ENCODE data around the gene MACROH2A2.

The MACROH2A2 gene

DNA sequence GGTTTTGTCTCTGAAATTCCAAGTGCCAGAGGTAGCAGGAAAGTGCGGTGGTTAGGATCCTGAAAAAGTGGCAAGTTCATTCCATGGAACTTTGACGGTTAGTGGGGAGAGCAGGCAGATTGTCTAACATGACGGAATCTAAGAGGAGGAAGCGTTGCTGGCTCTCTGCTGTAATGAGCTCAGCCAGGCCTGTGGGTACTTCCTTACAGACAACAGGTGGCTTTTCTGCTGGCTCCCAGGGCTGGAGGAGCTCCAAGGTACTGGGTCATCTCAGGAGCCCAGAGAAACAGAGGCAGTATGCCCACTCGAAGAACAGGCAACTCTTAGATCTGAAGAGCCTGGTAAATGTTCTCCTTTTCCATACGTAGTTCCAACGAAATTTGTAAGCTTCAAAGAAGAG, 83.0 kb downstream of the MACROH2A2 start:
- Histone ChIP-seq H2BK15ac (ENCODE audit: low read depth, poor library complexity, severe bottlenecking) (no peak overlapping the region), H3K4me3 (ENCODE audit: insufficient read depth in 1 of 2, low read depth in 1 of 2, low read length in 2 of 2) (no peak overlapping the region), H3K79me1 (replicated peaks; ENCODE audit: low read length, poor library complexity, severe bottlenecking) (peaks cover 11% of the 10 kb centered on the region), H4K8ac (ENCODE audit: low read length) (no peak overlapping the region), H3K23ac (ENCODE audit: low read length in 2 of 2) (no peak overlapping the region), H3K27me3 (ENCODE audit: control insufficient read depth in 1 of 2, insufficient read depth in 1 of 2, low read length in 2 of 2) (no peaks in the 10 kb centered on the region), H3K4me2 (ENCODE audit: low read length, poor library complexity, severe bottlenecking) (no peak overlapping the region), H2AFZ (ENCODE audit: low read depth, low read length) (no peak overlapping the region), H3K9ac (ENCODE audit: low read length) (no peak overlapping the region), H3K18ac (ENCODE audit: low read depth in 1 of 2, low read length in 2 of 2) (no peak overlapping the region), H2BK5ac (ENCODE audit: low read depth, low read length, poor library complexity, severe bottlenecking) (no peak overlapping the region), H4K91ac (ENCODE audit: low read length) (no peak overlapping the region), H3K4me1 (ENCODE audit: control insufficient read depth, insufficient read depth, low read depth, low read length) (peaks cover 24% of the 10 kb centered on the region), H3K27ac (ENCODE audit: low read length, poor library complexity, severe bottlenecking) (no peak overlapping the region), H3K4ac (ENCODE audit: low read depth in 1 of 2, low read length in 2 of 2) (no peak overlapping the region), H3K14ac (ENCODE audit: low read length in 2 of 2) (no peak overlapping the region), H3K9me3 (ENCODE audit: control insufficient read depth, low read length) (no peaks in the 10 kb centered on the region), H2AK5ac (ENCODE audit: low read length, severe bottlenecking) (no peak overlapping the region), H2BK12ac (ENCODE audit: low read length in 2 of 2) (no peak overlapping the region), H3K36me3 (ENCODE audit: control insufficient read depth in 1 of 2, insufficient read depth in 2 of 2, low read depth in 1 of 2, low read length in 2 of 2) (peaks cover 20 to 35% of the 10 kb centered on the region in 2 experiments), H2BK120ac (ENCODE audit: low read depth, low read length) (no peak overlapping the region)
- 97% methylated on average over 4 of the region's 7 CpGs for WGBS
- DNase-seq, result no peak

DNA sequence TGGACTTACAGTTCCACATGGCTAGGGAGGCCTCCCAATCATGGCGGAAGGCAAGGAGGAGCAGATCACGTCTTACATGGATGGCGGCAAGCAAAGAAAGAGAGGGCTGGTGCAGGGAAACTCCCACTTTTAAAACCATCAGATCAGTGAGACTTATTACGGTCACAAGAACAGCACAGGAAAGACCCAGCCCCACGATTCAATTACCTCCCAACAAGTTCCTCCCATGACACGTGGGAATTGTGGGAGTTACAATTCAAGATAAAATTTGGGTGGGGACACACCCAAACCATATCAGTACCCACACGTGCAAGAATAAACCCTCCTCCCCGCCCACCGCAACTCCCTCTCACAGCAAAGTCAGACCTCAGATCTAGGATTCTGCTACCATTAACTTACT, 84.5 kb downstream of the MACROH2A2 start:
- Histone ChIP-seq H3K14ac (ENCODE audit: low read length in 2 of 2) (no peak overlapping the region), H3K9me3 (ENCODE audit: control insufficient read depth, low read length) (no peaks in the 10 kb centered on the region), H2BK120ac (ENCODE audit: low read depth, low read length) (no peak overlapping the region), H3K4me3 (ENCODE audit: insufficient read depth in 1 of 2, low read depth in 1 of 2, low read length in 2 of 2) (no peak overlapping the region), H3K9ac (ENCODE audit: low read length) (no peak overlapping the region), H3K27me3 (ENCODE audit: control insufficient read depth in 1 of 2, insufficient read depth in 1 of 2, low read length in 2 of 2) (no peaks in the 10 kb centered on the region), H3K4ac (ENCODE audit: low read depth in 1 of 2, low read length in 2 of 2) (no peak overlapping the region), H3K79me1 (replicated peaks; ENCODE audit: low read length, poor library complexity, severe bottlenecking) (peaks cover 14% of the 10 kb centered on the region), H3K18ac (ENCODE audit: low read depth in 1 of 2, low read length in 2 of 2) (no peak overlapping the region), H2AFZ (ENCODE audit: low read depth, low read length) (no peak overlapping the region), H2AK5ac (ENCODE audit: low read length, severe bottlenecking) (no peak overlapping the region), H2BK15ac (ENCODE audit: low read depth, poor library complexity, severe bottlenecking) (no peak overlapping the region), H3K27ac (ENCODE audit: low read length, poor library complexity, severe bottlenecking) (no peak overlapping the region), H3K23ac (ENCODE audit: low read length in 2 of 2) (no peak overlapping the region), H2BK5ac (ENCODE audit: low read depth, low read length, poor library complexity, severe bottlenecking) (no peak overlapping the region), H4K8ac (ENCODE audit: low read length) (no peak overlapping the region), H3K36me3 (ENCODE audit: control insufficient read depth in 1 of 2, insufficient read depth in 2 of 2, low read depth in 1 of 2, low read length in 2 of 2) (peaks cover 20 to 37% of the 10 kb centered on the region in 2 experiments), H3K4me2 (ENCODE audit: low read length, poor library complexity, severe bottlenecking) (no peak overlapping the region), H2BK12ac (ENCODE audit: low read length in 2 of 2) (no peak overlapping the region), H3K4me1 (ENCODE audit: control insufficient read depth, insufficient read depth, low read depth, low read length) (peaks cover 12% of the 10 kb centered on the region), H4K91ac (ENCODE audit: low read length) (no peak overlapping the region)
- WGBS, result 85% methylated on average over 9 of the region's 9 CpGs
- no peak for DNase-seq

DNA sequence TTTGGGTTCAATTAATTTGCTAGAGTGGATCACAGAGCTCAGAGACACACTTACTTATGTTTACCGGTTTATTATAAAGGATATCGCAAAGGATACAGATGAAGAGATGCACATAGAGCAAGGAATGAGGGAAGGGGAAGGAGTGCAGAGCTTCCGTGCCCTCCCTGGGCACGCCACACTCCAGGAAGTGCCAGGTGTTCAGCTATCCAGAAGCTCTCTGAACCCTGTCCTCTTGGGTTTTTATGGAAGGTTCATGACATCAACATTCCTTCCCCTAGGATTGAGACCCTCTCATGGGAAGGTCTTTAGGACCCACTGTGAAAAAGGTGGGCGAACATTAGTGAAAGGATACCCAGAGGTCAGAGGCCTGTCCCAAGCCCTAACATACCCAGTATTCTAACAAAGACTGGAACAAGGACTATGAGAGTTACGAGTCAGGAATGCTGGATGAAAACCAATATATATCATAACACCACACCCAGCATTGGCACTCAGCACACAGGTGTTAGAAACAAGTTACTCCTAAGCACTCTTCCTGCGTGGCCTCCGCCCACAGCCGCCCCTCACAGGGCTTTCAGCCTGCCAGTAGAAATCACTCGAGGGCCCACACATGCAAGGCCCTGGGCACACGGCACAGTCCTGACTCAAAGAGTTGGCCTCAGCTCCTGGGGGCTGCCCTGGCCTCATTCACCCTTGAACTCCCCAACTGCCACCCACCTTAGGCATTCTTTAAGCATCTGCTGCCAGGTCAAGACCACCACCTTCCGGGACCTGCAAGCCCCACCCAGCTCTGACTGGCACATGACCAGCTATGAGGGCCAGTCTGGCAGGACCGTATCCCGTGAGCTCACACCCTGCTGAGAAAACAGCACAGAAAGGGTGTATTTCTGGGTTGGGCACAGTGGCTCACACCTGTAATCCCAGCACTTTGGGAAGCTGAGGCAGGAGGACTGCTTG, 85.6 kb downstream of the MACROH2A2 start:
- Histone ChIP-seq H2BK5ac (ENCODE audit: low read depth, low read length, poor library complexity, severe bottlenecking) (no peak overlapping the region), H2BK120ac (ENCODE audit: low read depth, low read length) (no peak overlapping the region), H2BK15ac (ENCODE audit: low read depth, poor library complexity, severe bottlenecking) (no peak overlapping the region), H4K91ac (ENCODE audit: low read length) (no peak overlapping the region), H3K9ac (ENCODE audit: low read length) (no peak overlapping the region), H3K79me1 (replicated peaks; ENCODE audit: low read length, poor library complexity, severe bottlenecking) (peaks cover 16% of the 10 kb centered on the region), H2AK5ac (ENCODE audit: low read length, severe bottlenecking) (no peak overlapping the region), H3K9me3 (ENCODE audit: control insufficient read depth, low read length) (no peaks in the 10 kb centered on the region), H3K36me3 (ENCODE audit: control insufficient read depth in 1 of 2, insufficient read depth in 2 of 2, low read depth in 1 of 2, low read length in 2 of 2) (peaks cover 28 to 46% of the 10 kb centered on the region in 2 experiments), H3K4me3 (ENCODE audit: insufficient read depth in 1 of 2, low read depth in 1 of 2, low read length in 2 of 2) (no peak overlapping the region), H3K27ac (ENCODE audit: low read length, poor library complexity, severe bottlenecking) (no peak overlapping the region), H3K4ac (ENCODE audit: low read depth in 1 of 2, low read length in 2 of 2) (no peak overlapping the region), H3K4me1 (ENCODE audit: control insufficient read depth, insufficient read depth, low read depth, low read length) (peaks cover 2% of the 10 kb centered on the region), H3K18ac (ENCODE audit: low read depth in 1 of 2, low read length in 2 of 2) (no peak overlapping the region), H3K4me2 (ENCODE audit: low read length, poor library complexity, severe bottlenecking) (no peak overlapping the region), H3K23ac (ENCODE audit: low read length in 2 of 2) (no peak overlapping the region), H4K8ac (ENCODE audit: low read length) (no peak overlapping the region), H3K27me3 (ENCODE audit: control insufficient read depth in 1 of 2, insufficient read depth in 1 of 2, low read length in 2 of 2) (no peaks in the 10 kb centered on the region), H2AFZ (ENCODE audit: low read depth, low read length) (no peak overlapping the region), H2BK12ac (ENCODE audit: low read length in 2 of 2) (no peak overlapping the region), H3K14ac (ENCODE audit: low read length in 2 of 2) (no peak overlapping the region)
- 94% methylated on average over 14 of the region's 14 CpGs for WGBS
- DNase-seq, result no peak

DNA sequence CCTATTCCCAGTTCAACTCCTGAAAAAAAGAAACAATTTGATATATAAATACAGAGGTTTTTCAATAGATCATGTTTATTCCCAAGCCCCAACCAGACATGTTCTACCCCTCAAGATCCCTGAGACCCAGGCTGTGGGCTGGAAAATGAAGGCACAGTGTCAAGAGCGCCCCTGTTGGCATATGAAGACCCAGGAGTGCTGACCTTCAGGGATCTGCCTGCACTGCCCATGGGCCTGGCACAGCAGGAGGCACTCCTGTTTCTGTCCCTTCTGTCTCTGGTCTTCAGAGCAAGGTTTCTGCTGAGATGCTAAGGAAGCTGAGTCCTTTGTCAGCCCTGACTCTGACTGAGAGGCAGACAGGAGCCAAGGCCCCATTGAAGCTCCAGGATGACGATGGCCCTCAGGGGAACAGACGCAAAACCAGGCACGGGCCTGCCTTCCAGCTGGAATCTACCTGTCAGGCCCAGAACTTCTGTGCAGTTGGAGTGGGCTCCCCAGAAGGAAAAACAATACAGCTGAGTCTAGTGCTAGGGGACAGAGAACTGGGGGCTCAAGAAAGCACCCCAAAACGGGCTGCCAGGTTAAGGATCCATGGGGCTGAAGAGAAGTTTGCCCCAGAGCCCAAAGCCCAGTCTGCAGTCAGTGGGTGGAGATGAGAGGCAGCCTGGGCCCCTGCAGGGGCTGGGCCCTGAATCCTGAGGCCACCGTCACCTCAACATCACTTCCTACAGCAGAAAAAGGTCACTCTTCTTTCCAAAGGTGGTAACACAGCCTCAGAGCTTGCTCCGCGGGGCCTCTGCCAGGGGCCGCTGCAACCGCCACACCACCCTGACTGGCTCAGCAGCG, 86.7 kb downstream of the MACROH2A2 start:
- Histone ChIP-seq H3K36me3 (ENCODE audit: control insufficient read depth in 1 of 2, insufficient read depth in 2 of 2, low read depth in 1 of 2, low read length in 2 of 2) (peaks cover 39 to 54% of the 10 kb centered on the region in 2 experiments), H3K4me3 (ENCODE audit: insufficient read depth in 1 of 2, low read depth in 1 of 2, low read length in 2 of 2) (no peak overlapping the region), H3K14ac (ENCODE audit: low read length in 2 of 2) (no peak overlapping the region), H3K4me1 (ENCODE audit: control insufficient read depth, insufficient read depth, low read depth, low read length) (no peaks in the 10 kb centered on the region), H4K8ac (ENCODE audit: low read length) (no peak overlapping the region), H3K27me3 (ENCODE audit: control insufficient read depth in 1 of 2, insufficient read depth in 1 of 2, low read length in 2 of 2) (no peaks in the 10 kb centered on the region), H4K91ac (ENCODE audit: low read length) (no peak overlapping the region), H2AFZ (ENCODE audit: low read depth, low read length) (no peak overlapping the region), H3K27ac (ENCODE audit: low read length, poor library complexity, severe bottlenecking) (no peak overlapping the region), H2AK5ac (ENCODE audit: low read length, severe bottlenecking) (no peak overlapping the region), H2BK5ac (ENCODE audit: low read depth, low read length, poor library complexity, severe bottlenecking) (no peak overlapping the region), H2BK120ac (ENCODE audit: low read depth, low read length) (no peak overlapping the region), H3K18ac (ENCODE audit: low read depth in 1 of 2, low read length in 2 of 2) (no peak overlapping the region), H3K9ac (ENCODE audit: low read length) (no peak overlapping the region), H3K9me3 (ENCODE audit: control insufficient read depth, low read length) (no peaks in the 10 kb centered on the region), H3K4me2 (ENCODE audit: low read length, poor library complexity, severe bottlenecking) (no peak overlapping the region), H2BK12ac (ENCODE audit: low read length in 2 of 2) (no peak overlapping the region), H3K79me1 (replicated peaks; ENCODE audit: low read length, poor library complexity, severe bottlenecking) (peaks cover 28% of the 10 kb centered on the region), H3K4ac (ENCODE audit: low read depth in 1 of 2, low read length in 2 of 2) (no peak overlapping the region), H2BK15ac (ENCODE audit: low read depth, poor library complexity, severe bottlenecking) (no peak overlapping the region), H3K23ac (ENCODE audit: low read length in 2 of 2) (no peak overlapping the region)
- no peak for DNase-seq
- WGBS, result 91% methylated on average over 11 of the region's 11 CpGs
